Measurements from ENCODE around the gene NUP210.

NUP210 gene

GRCh38 chr3:13403213-13403819, 16.8 kb downstream of the NUP210 start:
- DNase-seq (ENCODE audit: insufficient read length) = no peak
- TF ChIP-seq TAF1 (IDR thresholded peaks at IDR 0.05; ENCODE audit: borderline replicate concordance, low read depth, low read length) = no peak
- TF ChIP-seq POLR2AphosphoS5 (IDR thresholded peaks at IDR 0.05; ENCODE audit: low read depth, low read length) = no peak
- TF ChIP-seq POLR2A (IDR thresholded peaks at IDR 0.05; ENCODE audit: low read depth, low read length) = no peak
- FAIRE-seq = no peak

- no peak for FAIRE-seq
- no peak for DNase-seq (ENCODE audit: insufficient read length)
- TF ChIP-seq TAF1 (IDR thresholded peaks at IDR 0.05; ENCODE audit: borderline replicate concordance, low read depth, low read length) (no peak), POLR2A (IDR thresholded peaks at IDR 0.05; ENCODE audit: low read depth, low read length) (no peak), POLR2AphosphoS5 (IDR thresholded peaks at IDR 0.05; ENCODE audit: low read depth, low read length) (no peak)
Observed at GRCh38 chr3:13401149-13401548, 19.0 kb downstream of the NUP210 start.

GRCh38 chr3:13400114-13400673, 19.9 kb downstream of the NUP210 start:
- TF ChIP-seq TAF1 (IDR thresholded peaks at IDR 0.05; ENCODE audit: borderline replicate concordance, low read depth, low read length) (no peak), POLR2A (IDR thresholded peaks at IDR 0.05; ENCODE audit: low read depth, low read length) (no peak), POLR2AphosphoS5 (IDR thresholded peaks at IDR 0.05; ENCODE audit: low read depth, low read length) (no peak)
- FAIRE-seq (no peak), DNase-seq (ENCODE audit: insufficient read length) (no peak)

- FAIRE-seq (peak; percentile 5), DNase-seq (ENCODE audit: insufficient read length) (no peak)
- TF ChIP-seq TAF1 (IDR thresholded peaks at IDR 0.05; ENCODE audit: borderline replicate concordance, low read depth, low read length) = no peak
- no peak for TF ChIP-seq POLR2A (IDR thresholded peaks at IDR 0.05; ENCODE audit: low read depth, low read length)
- TF ChIP-seq POLR2AphosphoS5 (IDR thresholded peaks at IDR 0.05; ENCODE audit: low read depth, low read length) = no peak
Observed at GRCh38 chr3:13399603-13400002, 20.5 kb downstream of the NUP210 start.

- DNase-seq (ENCODE audit: insufficient read length) (no peak), FAIRE-seq (no peak)
- TF ChIP-seq TAF1 (IDR thresholded peaks at IDR 0.05; ENCODE audit: borderline replicate concordance, low read depth, low read length) = no peak
- TF ChIP-seq POLR2AphosphoS5 (IDR thresholded peaks at IDR 0.05; ENCODE audit: low read depth, low read length) = no peak
- TF ChIP-seq POLR2A (IDR thresholded peaks at IDR 0.05; ENCODE audit: low read depth, low read length) = no peak
Observed at GRCh38 chr3:13397316-13397715, 22.8 kb downstream of the NUP210 start.

- FAIRE-seq (no peak), DNase-seq (ENCODE audit: insufficient read length) (no peak)
- TF ChIP-seq POLR2A (IDR thresholded peaks at IDR 0.05; ENCODE audit: low read depth, low read length) = no peak
- TF ChIP-seq TAF1 (IDR thresholded peaks at IDR 0.05; ENCODE audit: borderline replicate concordance, low read depth, low read length) = no peak
- no peak for TF ChIP-seq POLR2AphosphoS5 (IDR thresholded peaks at IDR 0.05; ENCODE audit: low read depth, low read length)
Observed at GRCh38 chr3:13394363-13394762, 25.8 kb downstream of the NUP210 start.

- TF ChIP-seq TAF1 (IDR thresholded peaks at IDR 0.05; ENCODE audit: borderline replicate concordance, low read depth, low read length) (no peak), POLR2A (IDR thresholded peaks at IDR 0.05; ENCODE audit: low read depth, low read length) (no peak), POLR2AphosphoS5 (IDR thresholded peaks at IDR 0.05; ENCODE audit: low read depth, low read length) (no peak)
- no peak for DNase-seq (ENCODE audit: insufficient read length)
- no peak for FAIRE-seq
Observed at GRCh38 chr3:13393427-13394360, 26.4 kb downstream of the NUP210 start.

GRCh38 chr3:13391308-13391707, 28.8 kb downstream of the NUP210 start:
- no peak for DNase-seq (ENCODE audit: insufficient read length)
- TF ChIP-seq TAF1 (IDR thresholded peaks at IDR 0.05; ENCODE audit: borderline replicate concordance, low read depth, low read length) (no peak), POLR2A (IDR thresholded peaks at IDR 0.05; ENCODE audit: low read depth, low read length) (no peak), POLR2AphosphoS5 (IDR thresholded peaks at IDR 0.05; ENCODE audit: low read depth, low read length) (no peak)
- FAIRE-seq = no peak

GRCh38 chr3:13389378-13389777, 30.7 kb downstream of the NUP210 start:
- FAIRE-seq (no peak), DNase-seq (ENCODE audit: insufficient read length) (no peak)
- TF ChIP-seq TAF1 (IDR thresholded peaks at IDR 0.05; ENCODE audit: borderline replicate concordance, low read depth, low read length) (no peak), POLR2AphosphoS5 (IDR thresholded peaks at IDR 0.05; ENCODE audit: low read depth, low read length) (no peak), POLR2A (IDR thresholded peaks at IDR 0.05; ENCODE audit: low read depth, low read length) (no peak)

GRCh38 chr3:13388816-13389215, 31.3 kb downstream of the NUP210 start:
- TF ChIP-seq TAF1 (IDR thresholded peaks at IDR 0.05; ENCODE audit: borderline replicate concordance, low read depth, low read length) = no peak
- no peak for TF ChIP-seq POLR2AphosphoS5 (IDR thresholded peaks at IDR 0.05; ENCODE audit: low read depth, low read length)
- no peak for TF ChIP-seq POLR2A (IDR thresholded peaks at IDR 0.05; ENCODE audit: low read depth, low read length)
- DNase-seq (ENCODE audit: insufficient read length) (no peak), FAIRE-seq (no peak)

- DNase-seq (ENCODE audit: insufficient read length) (no peak), FAIRE-seq (no peak)
- TF ChIP-seq POLR2A (IDR thresholded peaks at IDR 0.05; ENCODE audit: low read depth, low read length) (no peak), TAF1 (IDR thresholded peaks at IDR 0.05; ENCODE audit: borderline replicate concordance, low read depth, low read length) (no peak), POLR2AphosphoS5 (IDR thresholded peaks at IDR 0.05; ENCODE audit: low read depth, low read length) (no peak)
Observed at GRCh38 chr3:13385373-13385965, 34.7 kb downstream of the NUP210 start.

Measured in GM12892 (cell line).